Suprapubic skin (tissue), 3 donors: Measurements from ENCODE around the gene AKAP12.

Source experiments
- POLR2A ChIP-seq, 2 donors: fragments of 450-650 bp; IDR thresholded peaks; one replicate each; pipeline ENCODE4 v1.6.1; 2017; ENCODE audit warnings: antibody characterized with exemption in 2 of 2, mild to moderate bottlenecking in 2 of 2, moderate library complexity in 2 of 2
- TF ChIP-seq, protein P1 (sequence below), 2 donors: fragments of 200-600 bp in 1 of 2; fragments of 450-650 bp in 1 of 2; sonication (generic) in 1 of 2; IDR thresholded peaks; one replicate each; pipeline ENCODE4 v1.5.1; 2016 to 2019; ENCODE audit warnings: antibody characterized with exemption in 2 of 2, mild to moderate bottlenecking in 1 of 2, moderate library complexity in 1 of 2

DNA sequence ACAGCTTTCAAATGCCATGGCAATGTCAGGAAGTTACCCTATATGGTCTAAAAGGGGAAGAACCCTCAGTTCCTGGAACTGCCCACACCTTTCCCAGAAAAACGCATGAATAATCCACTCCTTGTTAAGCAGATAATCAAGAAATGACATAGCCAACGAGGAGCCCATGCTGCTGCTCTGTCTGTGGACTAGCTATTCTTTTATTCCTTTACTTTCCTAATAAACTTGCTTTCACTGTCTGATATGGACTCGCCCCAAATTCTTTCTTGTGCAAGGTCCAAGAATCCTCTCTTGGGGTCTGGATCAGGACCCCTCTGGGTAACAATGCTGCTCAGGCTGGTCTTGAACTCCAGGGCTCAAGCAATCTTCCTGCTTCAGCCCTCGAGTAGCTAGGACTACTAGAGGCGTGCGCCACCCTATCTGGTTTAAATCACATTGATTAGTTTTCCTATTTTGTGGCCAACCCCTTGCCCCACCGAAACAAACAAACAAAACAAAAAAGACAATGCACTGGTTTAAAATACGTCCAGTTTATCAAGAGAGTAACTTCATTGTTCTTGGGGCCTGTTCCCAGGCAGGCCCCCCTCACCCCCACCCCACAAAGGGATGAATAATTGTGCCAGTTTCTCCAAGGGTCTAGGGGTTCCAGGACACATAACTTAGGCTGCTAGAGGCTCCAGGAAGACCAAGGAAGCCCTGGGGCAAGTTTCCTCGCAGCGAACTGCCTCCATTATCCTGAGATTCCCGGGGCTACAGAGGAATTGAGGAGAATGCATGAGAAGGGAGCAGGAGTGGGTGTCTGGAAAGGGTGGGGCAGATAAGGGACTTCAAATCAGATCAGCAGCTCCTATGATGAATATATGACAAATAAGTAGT is 10.1 kb upstream of the AKAP12 start:
- no peak for TF ChIP-seq POLR2A (IDR thresholded peaks at IDR 0.05)
- TF ChIP-seq, protein P1, sequence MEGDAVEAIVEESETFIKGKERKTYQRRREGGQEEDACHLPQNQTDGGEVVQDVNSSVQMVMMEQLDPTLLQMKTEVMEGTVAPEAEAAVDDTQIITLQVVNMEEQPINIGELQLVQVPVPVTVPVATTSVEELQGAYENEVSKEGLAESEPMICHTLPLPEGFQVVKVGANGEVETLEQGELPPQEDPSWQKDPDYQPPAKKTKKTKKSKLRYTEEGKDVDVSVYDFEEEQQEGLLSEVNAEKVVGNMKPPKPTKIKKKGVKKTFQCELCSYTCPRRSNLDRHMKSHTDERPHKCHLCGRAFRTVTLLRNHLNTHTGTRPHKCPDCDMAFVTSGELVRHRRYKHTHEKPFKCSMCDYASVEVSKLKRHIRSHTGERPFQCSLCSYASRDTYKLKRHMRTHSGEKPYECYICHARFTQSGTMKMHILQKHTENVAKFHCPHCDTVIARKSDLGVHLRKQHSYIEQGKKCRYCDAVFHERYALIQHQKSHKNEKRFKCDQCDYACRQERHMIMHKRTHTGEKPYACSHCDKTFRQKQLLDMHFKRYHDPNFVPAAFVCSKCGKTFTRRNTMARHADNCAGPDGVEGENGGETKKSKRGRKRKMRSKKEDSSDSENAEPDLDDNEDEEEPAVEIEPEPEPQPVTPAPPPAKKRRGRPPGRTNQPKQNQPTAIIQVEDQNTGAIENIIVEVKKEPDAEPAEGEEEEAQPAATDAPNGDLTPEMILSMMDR (IDR thresholded peaks at IDR 0.05), result no peak
